Osteocyte (in vitro differentiated cells): ENCODE measurements around the gene PPCDC. TPM values are rescaled to one million over a fixed set of nuclear protein-coding genes. Genes with fewer than 3 reads are reported as not detected.

Experiments
- DNase-seq: peaks from one replicate; pipeline ENCODE4 v3.0.0; 2021; ENCODE audit warnings: mixed read lengths; ENCODE audit not compliant: unreplicated experiment; ENCODE audit errors: extremely low spot score
- H3K27ac Mint-ChIP-seq: one replicate; pipeline ENCODE4 v1.8.0; 2021; ENCODE audit warnings: mild to moderate bottlenecking, mixed read lengths; ENCODE audit not compliant: unreplicated experiment
- H3K27me3 Mint-ChIP-seq: one replicate; pipeline ENCODE4 v1.8.0; 2021; ENCODE audit warnings: mixed read lengths; ENCODE audit not compliant: unreplicated experiment
- H3K36me3 Mint-ChIP-seq: one replicate; pipeline ENCODE4 v1.8.0; 2021; ENCODE audit warnings: mixed read lengths; ENCODE audit not compliant: unreplicated experiment
- H3K4me1 Mint-ChIP-seq: one replicate; pipeline ENCODE4 v1.8.0; 2021; ENCODE audit warnings: mixed read lengths; ENCODE audit not compliant: unreplicated experiment
- H3K4me3 Mint-ChIP-seq: one replicate; pipeline ENCODE4 v1.8.0; 2021; ENCODE audit warnings: mild to moderate bottlenecking, moderate library complexity, mixed read lengths; ENCODE audit not compliant: unreplicated experiment
- H3K9me3 Mint-ChIP-seq: one replicate; pipeline ENCODE4 v1.8.0; 2021; ENCODE audit warnings: mixed read lengths; ENCODE audit not compliant: unreplicated experiment
- total RNA-seq: library from RNA; stranded (reverse); gene quantifications from 2 replicates; pipeline ENCODE4 v1.2.1, GENCODE V29; 2021
- TF ChIP-seq, protein P1 (sequence below): fragments of 200-600 bp; sonication (generic); IDR thresholded peaks from 2 replicates; pipeline ENCODE4 v1.5.0; 2021; ENCODE audit warnings: antibody characterized with exemption, mild to moderate bottlenecking, moderate library complexity

The PPCDC gene
- total RNA-seq, 1 donor from 2014 or later, result 12.7 TPM

GRCh38 chr15:75008629-75009326 lies 14.6 kb upstream of the PPCDC start:
- Mint-ChIP-seq H3K27ac (no peak overlapping the region), H3K9me3 (no peaks in the 10 kb centered on the region), H3K27me3 (no peaks in the 10 kb centered on the region), H3K36me3 (no peaks in the 10 kb centered on the region), H3K4me1 (no peaks in the 10 kb centered on the region), H3K4me3 (no peak overlapping the region)
- DNase-seq, result no peak
- TF ChIP-seq, protein P1, sequence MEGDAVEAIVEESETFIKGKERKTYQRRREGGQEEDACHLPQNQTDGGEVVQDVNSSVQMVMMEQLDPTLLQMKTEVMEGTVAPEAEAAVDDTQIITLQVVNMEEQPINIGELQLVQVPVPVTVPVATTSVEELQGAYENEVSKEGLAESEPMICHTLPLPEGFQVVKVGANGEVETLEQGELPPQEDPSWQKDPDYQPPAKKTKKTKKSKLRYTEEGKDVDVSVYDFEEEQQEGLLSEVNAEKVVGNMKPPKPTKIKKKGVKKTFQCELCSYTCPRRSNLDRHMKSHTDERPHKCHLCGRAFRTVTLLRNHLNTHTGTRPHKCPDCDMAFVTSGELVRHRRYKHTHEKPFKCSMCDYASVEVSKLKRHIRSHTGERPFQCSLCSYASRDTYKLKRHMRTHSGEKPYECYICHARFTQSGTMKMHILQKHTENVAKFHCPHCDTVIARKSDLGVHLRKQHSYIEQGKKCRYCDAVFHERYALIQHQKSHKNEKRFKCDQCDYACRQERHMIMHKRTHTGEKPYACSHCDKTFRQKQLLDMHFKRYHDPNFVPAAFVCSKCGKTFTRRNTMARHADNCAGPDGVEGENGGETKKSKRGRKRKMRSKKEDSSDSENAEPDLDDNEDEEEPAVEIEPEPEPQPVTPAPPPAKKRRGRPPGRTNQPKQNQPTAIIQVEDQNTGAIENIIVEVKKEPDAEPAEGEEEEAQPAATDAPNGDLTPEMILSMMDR, result no peak

DNA sequence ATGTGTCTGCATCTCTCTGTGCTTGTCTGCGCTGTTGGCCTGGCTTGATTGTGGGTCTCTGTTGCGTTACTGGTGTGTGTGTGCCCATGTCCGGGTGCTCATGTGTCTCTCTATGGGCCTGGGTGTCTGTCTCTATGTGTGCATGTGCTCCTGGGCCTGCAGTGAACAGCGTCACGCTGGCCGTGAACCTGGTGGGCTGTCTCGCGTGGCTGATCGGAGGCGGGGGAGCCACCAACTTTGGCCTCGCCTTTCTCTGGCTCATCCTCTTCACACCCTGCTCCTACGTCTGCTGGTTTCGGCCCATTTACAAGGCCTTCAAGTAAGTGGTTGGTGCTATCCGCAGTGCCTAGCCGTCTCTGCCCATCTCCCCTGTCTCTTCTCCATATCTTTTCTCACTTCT lies 7.0 kb upstream of the PPCDC start:
- H3K27ac Mint-ChIP-seq, result no peak overlapping the region
- no peaks in the 10 kb centered on the region for H3K9me3 Mint-ChIP-seq
- H3K36me3 Mint-ChIP-seq, result peaks cover 8% of the 10 kb centered on the region
- no peak overlapping the region for H3K4me3 Mint-ChIP-seq
- no peak for DNase-seq
- TF ChIP-seq, protein P1, result no peak
- no peaks in the 10 kb centered on the region for H3K4me1 Mint-ChIP-seq
- H3K27me3 Mint-ChIP-seq, result no peaks in the 10 kb centered on the region

- no peak overlapping the region for H3K4me3 Mint-ChIP-seq
- no peak overlapping the region for H3K27ac Mint-ChIP-seq
- DNase-seq, result no peak
- TF ChIP-seq, protein P1, result no peak
- no peaks in the 10 kb centered on the region for H3K9me3 Mint-ChIP-seq
- H3K27me3 Mint-ChIP-seq, result no peaks in the 10 kb centered on the region
- H3K4me1 Mint-ChIP-seq, result peaks cover 10% of the 10 kb centered on the region
- H3K36me3 Mint-ChIP-seq, result peaks cover 8% of the 10 kb centered on the region
Observed at GRCh38 chr15:75019916-75020315, 3.5 kb upstream of the PPCDC start.

GRCh38 chr15:75021341-75021740 lies 2.0 kb upstream of the PPCDC start:
- H3K4me1 Mint-ChIP-seq, result peaks cover 13% of the 10 kb centered on the region
- TF ChIP-seq, protein P1, result no peak
- H3K36me3 Mint-ChIP-seq, result peaks cover 8% of the 10 kb centered on the region
- no peak overlapping the region for H3K4me3 Mint-ChIP-seq
- no peak for DNase-seq
- H3K9me3 Mint-ChIP-seq, result no peaks in the 10 kb centered on the region
- H3K27me3 Mint-ChIP-seq, result no peaks in the 10 kb centered on the region
- H3K27ac Mint-ChIP-seq, result no peak overlapping the region

DNA sequence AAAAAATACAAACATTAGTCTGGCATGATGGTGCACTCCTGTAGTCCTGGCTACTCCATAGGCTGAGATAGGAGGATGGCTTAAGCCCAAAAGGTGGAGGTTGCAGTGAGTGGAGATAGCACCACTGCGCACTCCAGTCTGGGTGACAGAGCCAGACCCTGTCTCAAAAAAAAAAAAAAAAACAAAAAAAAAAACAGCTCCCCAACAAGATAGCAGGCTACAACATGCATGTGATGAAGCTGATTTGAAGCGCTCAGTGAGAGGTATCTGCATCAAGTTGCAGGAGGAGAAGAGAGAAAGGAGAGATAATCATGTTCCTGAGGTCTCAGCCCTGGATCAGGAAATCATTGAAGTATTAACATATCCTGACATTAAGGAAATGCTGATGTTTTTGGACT lies 608 bp upstream of the PPCDC start:
- Mint-ChIP-seq H3K36me3 (peaks cover 4% of the 10 kb centered on the region), H3K27me3 (no peaks in the 10 kb centered on the region), H3K4me1 (peaks cover 13% of the 10 kb centered on the region), H3K9me3 (no peaks in the 10 kb centered on the region), H3K4me3 (no peak overlapping the region), H3K27ac (no peak overlapping the region)
- no peak for DNase-seq
- TF ChIP-seq, protein P1, result no peak
